ENCODE results near the gene PRSS37. TPM values are rescaled to one million over a fixed set of nuclear protein-coding genes. Genes with fewer than 3 reads are reported as not detected.

Gene PRSS37
- total RNA-seq, 4 donors from 2014 or later, result not detected

- H3K27me3 ChIP-seq, result no peaks in the 10 kb centered on the region
- H3K4me3 ChIP-seq, result no peak overlapping the region
- TF ChIP-seq POLR2A (IDR thresholded peaks at IDR 0.05; ENCODE audit: low read depth) (no peak), EP300 (IDR thresholded peaks at IDR 0.05) (no peak), POLR2AphosphoS5 (IDR thresholded peaks at IDR 0.05) (no peak)
- TF ChIP-seq, protein P1, sequence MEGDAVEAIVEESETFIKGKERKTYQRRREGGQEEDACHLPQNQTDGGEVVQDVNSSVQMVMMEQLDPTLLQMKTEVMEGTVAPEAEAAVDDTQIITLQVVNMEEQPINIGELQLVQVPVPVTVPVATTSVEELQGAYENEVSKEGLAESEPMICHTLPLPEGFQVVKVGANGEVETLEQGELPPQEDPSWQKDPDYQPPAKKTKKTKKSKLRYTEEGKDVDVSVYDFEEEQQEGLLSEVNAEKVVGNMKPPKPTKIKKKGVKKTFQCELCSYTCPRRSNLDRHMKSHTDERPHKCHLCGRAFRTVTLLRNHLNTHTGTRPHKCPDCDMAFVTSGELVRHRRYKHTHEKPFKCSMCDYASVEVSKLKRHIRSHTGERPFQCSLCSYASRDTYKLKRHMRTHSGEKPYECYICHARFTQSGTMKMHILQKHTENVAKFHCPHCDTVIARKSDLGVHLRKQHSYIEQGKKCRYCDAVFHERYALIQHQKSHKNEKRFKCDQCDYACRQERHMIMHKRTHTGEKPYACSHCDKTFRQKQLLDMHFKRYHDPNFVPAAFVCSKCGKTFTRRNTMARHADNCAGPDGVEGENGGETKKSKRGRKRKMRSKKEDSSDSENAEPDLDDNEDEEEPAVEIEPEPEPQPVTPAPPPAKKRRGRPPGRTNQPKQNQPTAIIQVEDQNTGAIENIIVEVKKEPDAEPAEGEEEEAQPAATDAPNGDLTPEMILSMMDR (IDR thresholded peaks at IDR 0.05), result no peak
- 87% methylated on average over 1 of the region's 1 CpG for WGBS
- no peak for DNase-seq (ENCODE audit: extremely low spot score)
- peaks cover 0 to 54% (median 22%) of the 10 kb centered on the region in 4 donors for H3K9me3 ChIP-seq
- no peaks in the 10 kb centered on the region for H3K4me1 ChIP-seq
- peaks cover 0 to 12% (median 0%) of the 10 kb centered on the region in 4 donors for H3K36me3 ChIP-seq
- intact Hi-C loops (cut with DNase I), result no loop called here
- H3K27ac ChIP-seq (replicated peaks in 1 of 4), result no peak overlapping the region
Observed at GRCh38 chr7:141820067-141820466, 21.2 kb downstream of the PRSS37 start.

DNA sequence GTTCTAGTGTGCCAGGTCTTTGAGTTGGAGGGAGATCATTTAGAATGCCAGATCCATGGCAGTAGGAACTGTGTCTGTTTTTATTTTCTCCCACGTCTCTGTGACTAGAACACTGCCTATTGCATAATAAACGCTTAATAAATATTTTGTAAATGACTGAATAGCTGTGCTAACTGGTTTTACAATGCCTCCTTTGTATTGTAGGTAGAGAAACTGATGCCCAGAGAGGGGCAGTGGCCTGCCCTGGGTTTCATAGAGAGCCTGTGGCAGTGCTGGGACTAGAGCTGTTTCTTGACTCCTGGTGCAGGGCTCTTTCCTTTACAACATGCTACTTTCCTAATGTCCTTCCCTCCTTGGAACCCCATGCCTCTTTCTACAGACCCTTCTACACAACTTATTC lies 48.8 kb downstream of the PRSS37 start:
- intact Hi-C loops (cut with DNase I), result no loop called here
- 93% methylated on average over 2 of the region's 2 CpGs for WGBS
- H3K4me3 ChIP-seq, result no peak overlapping the region
- peaks cover 0 to 22% (median 0%) of the 10 kb centered on the region in 4 donors for H3K36me3 ChIP-seq
- TF ChIP-seq, protein P1 (IDR thresholded peaks at IDR 0.05), result no peak
- no peak for TF ChIP-seq POLR2A (IDR thresholded peaks at IDR 0.05; ENCODE audit: low read depth)
- TF ChIP-seq POLR2AphosphoS5 (IDR thresholded peaks at IDR 0.05), result no peak
- TF ChIP-seq EP300 (IDR thresholded peaks at IDR 0.05), result no peak
- H3K27me3 ChIP-seq, result no peaks in the 10 kb centered on the region
- H3K9me3 ChIP-seq, result no peaks in the 10 kb centered on the region
- H3K27ac ChIP-seq (replicated peaks in 1 of 4), result no peak overlapping the region
- no peak for DNase-seq (ENCODE audit: extremely low spot score)
- no peaks in the 10 kb centered on the region for H3K4me1 ChIP-seq

- TF ChIP-seq POLR2AphosphoS5 (IDR thresholded peaks at IDR 0.05), result no peak
- TF ChIP-seq, protein P1 (IDR thresholded peaks at IDR 0.05), result no peak
- TF ChIP-seq EP300 (IDR thresholded peaks at IDR 0.05), result no peak
- TF ChIP-seq POLR2A (IDR thresholded peaks at IDR 0.05; ENCODE audit: low read depth), result no peak
- Histone ChIP-seq H3K4me1 (no peaks in the 10 kb centered on the region), H3K36me3 (peaks cover 0 to 23% (median 0%) of the 10 kb centered on the region in 4 donors), H3K4me3 (no peak within 1 kb of the TSS), H3K27me3 (no peaks in the 10 kb centered on the region), H3K27ac (replicated peaks in 1 of 4) (no peak within 1 kb of the TSS), H3K9me3 (no peaks in the 10 kb centered on the region)
- intact Hi-C loops (cut with DNase I), result no loop called here
- no peak for DNase-seq (ENCODE audit: extremely low spot score)
- WGBS, result 78% methylated on average over 5 of the region's 5 CpGs
Observed at GRCh38 chr7:141789917-141790316, 51.4 kb downstream of the PRSS37 start, which contains the start of gene TAS2R5. Gene TAS2R5 (plus strand): TSS chr7:141790217. CDS start chr7:141790362, 145 bp downstream.

GRCh38 chr7:141788296-141788695 lies 53.0 kb downstream of the PRSS37 start:
- TF ChIP-seq POLR2A (IDR thresholded peaks at IDR 0.05; ENCODE audit: low read depth) (no peak), POLR2AphosphoS5 (IDR thresholded peaks at IDR 0.05) (no peak), EP300 (IDR thresholded peaks at IDR 0.05) (no peak)
- TF ChIP-seq, protein P1 (IDR thresholded peaks at IDR 0.05), result no peak
- H3K4me3 ChIP-seq, result no peak overlapping the region
- H3K9me3 ChIP-seq, result no peaks in the 10 kb centered on the region
- H3K27ac ChIP-seq (replicated peaks in 1 of 4), result no peak overlapping the region
- DNase-seq (ENCODE audit: extremely low spot score), result no peak
- H3K4me1 ChIP-seq, result no peaks in the 10 kb centered on the region
- intact Hi-C loops (cut with DNase I), result no loop called here
- peaks cover 0 to 23% (median 0%) of the 10 kb centered on the region in 4 donors for H3K36me3 ChIP-seq
- H3K27me3 ChIP-seq, result no peaks in the 10 kb centered on the region
- 49% methylated on average over 2 of the region's 2 CpGs for WGBS

Other genes with a start within 250 kb of the PRSS37 start
- 10 to 100 TPM; 14.9 to 25.4 (median 16.3) TPM for gene DENND11, start 139.3 kb downstream of the PRSS37 start, total RNA-seq
- gene WEE2, start 133.1 kb downstream of the PRSS37 start, total RNA-seq, result not detected
- gene SSBP1, start 103.1 kb downstream of the PRSS37 start, total RNA-seq, result 100 to 1,000 TPM; 105 to 122 (median 114) TPM
- 1 to 10 TPM in 1 of 4 donors, not detected in 3; 2.1 TPM for gene TAS2R3, start 77.4 kb downstream of the PRSS37 start, total RNA-seq
- 1 to 10 TPM in 2 of 4 donors, under 1 TPM in 1, not detected in 1; 0.33 to 1.3 (median 1.2) TPM for gene TAS2R4, start 64.8 kb downstream of the PRSS37 start, total RNA-seq
- gene TAS2R5, start 51.3 kb downstream of the PRSS37 start, total RNA-seq, result 1 to 10 TPM in 2 of 4 donors, under 1 TPM in 2; 0.50 to 2.1 (median 0.89) TPM
- gene OR9A4, start 74.9 kb upstream of the PRSS37 start, total RNA-seq, result under 1 TPM in 1 of 4 donors, not detected in 3; 0.33 TPM
- gene CLEC5A, start 105.5 kb upstream of the PRSS37 start, total RNA-seq, result under 1 TPM in 3 of 4 donors, not detected in 1; 0.32 to 0.66 (median 0.42) TPM
- not detected for gene TAS2R38, start 132.3 kb upstream of the PRSS37 start, total RNA-seq
- gene MGAM, start 154.4 kb upstream of the PRSS37 start, total RNA-seq, result 1 to 10 TPM in 1 of 4 donors, under 1 TPM in 2, not detected in 1; 0.06 to 4.0 (median 0.26) TPM